Measurements from ENCODE around the gene SOAT2.
A peak's percentile ranks its signal among the peaks of the same experiment; 100 is the strongest.
"Not testable (repeated sequence)": the region's sequence is repeated elsewhere in the genome, so short reads cannot be mapped to it uniquely, and the experiment has no call there.

SOAT2 gene

GRCh38 chr12:53160000-53160399 is 56.7 kb downstream of the SOAT2 start:
- peaks cover 9% of the 10 kb centered on the region for H3K4me1 ChIP-seq (ENCODE audit: insufficient read depth, low read length, severe bottlenecking)
- H3K4me3 ChIP-seq (ENCODE audit: low read depth, low read length, poor library complexity, severe bottlenecking): no peak overlapping the region
- no peaks in the 10 kb centered on the region for H3K79me2 ChIP-seq (ENCODE audit: insufficient read depth, low read length)
- no peaks in the 10 kb centered on the region for H3F3A ChIP-seq (ENCODE audit: insufficient read depth, low read length)
- H3K9me3 ChIP-seq (ENCODE audit: low read length): no peaks in the 10 kb centered on the region
- TF ChIP-seq EZH2 (IDR thresholded peaks at IDR 0.05; ENCODE audit: borderline replicate concordance, low read length) (no peak), CTCF (IDR thresholded peaks at IDR 0.05; ENCODE audit: low read length) (no peak)
- no peaks in the 10 kb centered on the region for H3K9me2 ChIP-seq (ENCODE audit: low read depth, low read length)
- H2AFZ ChIP-seq (ENCODE audit: low read length): no peak overlapping the region
- no peaks in the 10 kb centered on the region for H3K27me3 ChIP-seq (ENCODE audit: insufficient read depth, low read length)
- H3K36me3 ChIP-seq (ENCODE audit: insufficient read depth, low read length): no peaks in the 10 kb centered on the region
- H4K20me1 ChIP-seq (ENCODE audit: insufficient read depth, low read length): no peaks in the 10 kb centered on the region
- no peak overlapping the region for H3K27ac ChIP-seq (ENCODE audit: low read depth, low read length, poor library complexity, severe bottlenecking)
- H3K9ac ChIP-seq (ENCODE audit: low read length): peak overlapping the region; percentile 27; the same call in 1 of the 2 replicates
- H3K4me2 ChIP-seq (ENCODE audit: low read length): no peak overlapping the region

GRCh38 chr12:53160673-53161072 is 57.4 kb downstream of the SOAT2 start:
- peaks cover 9% of the 10 kb centered on the region for H3K4me1 ChIP-seq (ENCODE audit: insufficient read depth, low read length, severe bottlenecking)
- H3K9me3 ChIP-seq (ENCODE audit: low read length): no peaks in the 10 kb centered on the region
- H3K27me3 ChIP-seq (ENCODE audit: insufficient read depth, low read length): no peaks in the 10 kb centered on the region
- H3K9me2 ChIP-seq (ENCODE audit: low read depth, low read length): no peaks in the 10 kb centered on the region
- no peaks in the 10 kb centered on the region; the same call in 1 of the 2 replicates for H3K36me3 ChIP-seq (ENCODE audit: insufficient read depth, low read length)
- H3K27ac ChIP-seq (ENCODE audit: low read depth, low read length, poor library complexity, severe bottlenecking): no peak overlapping the region
- no peaks in the 10 kb centered on the region for H4K20me1 ChIP-seq (ENCODE audit: insufficient read depth, low read length)
- no peaks in the 10 kb centered on the region for H3K79me2 ChIP-seq (ENCODE audit: insufficient read depth, low read length)
- no peak overlapping the region for H3K9ac ChIP-seq (ENCODE audit: low read length)
- H2AFZ ChIP-seq (ENCODE audit: low read length): no peak overlapping the region
- no peaks in the 10 kb centered on the region for H3F3A ChIP-seq (ENCODE audit: insufficient read depth, low read length)
- TF ChIP-seq EZH2 (IDR thresholded peaks at IDR 0.05; ENCODE audit: borderline replicate concordance, low read length) (no peak), CTCF (IDR thresholded peaks at IDR 0.05; ENCODE audit: low read length) (no peak)
- H3K4me2 ChIP-seq (ENCODE audit: low read length): no peak overlapping the region
- H3K4me3 ChIP-seq (ENCODE audit: low read depth, low read length, poor library complexity, severe bottlenecking): no peak overlapping the region

- no peaks in the 10 kb centered on the region for H3K9me2 ChIP-seq (ENCODE audit: low read depth, low read length)
- H3K9me3 ChIP-seq (ENCODE audit: low read length): no peaks in the 10 kb centered on the region
- H3K4me2 ChIP-seq (ENCODE audit: low read length): no peak overlapping the region
- H2AFZ ChIP-seq (ENCODE audit: low read length): no peak overlapping the region
- H3K79me2 ChIP-seq (ENCODE audit: insufficient read depth, low read length): no peaks in the 10 kb centered on the region
- H3K4me1 ChIP-seq (ENCODE audit: insufficient read depth, low read length, severe bottlenecking): peaks cover 9% of the 10 kb centered on the region
- no peak overlapping the region for H3K27ac ChIP-seq (ENCODE audit: low read depth, low read length, poor library complexity, severe bottlenecking)
- H4K20me1 ChIP-seq (ENCODE audit: insufficient read depth, low read length): no peaks in the 10 kb centered on the region
- no peak overlapping the region for H3K9ac ChIP-seq (ENCODE audit: low read length)
- H3F3A ChIP-seq (ENCODE audit: insufficient read depth, low read length): no peaks in the 10 kb centered on the region
- no peak overlapping the region for H3K4me3 ChIP-seq (ENCODE audit: low read depth, low read length, poor library complexity, severe bottlenecking)
- TF ChIP-seq CTCF (IDR thresholded peaks at IDR 0.05; ENCODE audit: low read length): no peak
- no peak for TF ChIP-seq EZH2 (IDR thresholded peaks at IDR 0.05; ENCODE audit: borderline replicate concordance, low read length)
- H3K27me3 ChIP-seq (ENCODE audit: insufficient read depth, low read length): no peaks in the 10 kb centered on the region
- H3K36me3 ChIP-seq (ENCODE audit: insufficient read depth, low read length): no peaks in the 10 kb centered on the region; the same call in 1 of the 2 replicates
These were observed 58.0 kb downstream of the SOAT2 start for GRCh38 chr12:53161119-53161911.

GRCh38 chr12:53163008-53163407 is 59.7 kb downstream of the SOAT2 start:
- not testable (repeated sequence) for H3K9me2 ChIP-seq (ENCODE audit: low read depth, low read length); H3K79me2 ChIP-seq (ENCODE audit: insufficient read depth, low read length)

More at GRCh38 chr12:53163008-53163407, 59.7 kb downstream of the SOAT2 start:
- H3K4me1 ChIP-seq (ENCODE audit: insufficient read depth, low read length, severe bottlenecking); H3K36me3 ChIP-seq (ENCODE audit: insufficient read depth, low read length); H3K9me3 ChIP-seq (ENCODE audit: low read length); H3F3A ChIP-seq (ENCODE audit: insufficient read depth, low read length); H3K9ac ChIP-seq (ENCODE audit: low read length); H4K20me1 ChIP-seq (ENCODE audit: insufficient read depth, low read length); H3K27ac ChIP-seq (ENCODE audit: low read depth, low read length, poor library complexity, severe bottlenecking); H3K4me3 ChIP-seq (ENCODE audit: low read depth, low read length, poor library complexity, severe bottlenecking); H3K4me2 ChIP-seq (ENCODE audit: low read length); H3K27me3 ChIP-seq (ENCODE audit: insufficient read depth, low read length); H2AFZ ChIP-seq (ENCODE audit: low read length): not testable (repeated sequence)
